GM18951 (cell line): ENCODE data around the gene ZFP36L2.

Experiments
- POLR2A ChIP-seq: IDR thresholded peaks from 4 replicates; pipeline ENCODE4 v1.6.1; 2011; ENCODE audit warnings: mild to moderate bottlenecking; ENCODE audit not compliant: insufficient read length, insufficient read depth; ENCODE audit errors: extremely low read depth
- in situ Hi-C: fragments of 300-500 bp; cut with MboI; formaldehyde crosslinking; loops from one replicate; pipeline ENCODE4 v1.12.0; 2022; ENCODE audit warnings: low sequenced_read_pairs, mixed read lengths, inconsistent platforms; ENCODE audit not compliant: unreplicated experiment

The ZFP36L2 gene

GRCh38 chr2:43188561-43189386 is 37.6 kb downstream of the ZFP36L2 start:
- no peak for TF ChIP-seq POLR2A
- in situ Hi-C loops, result no loop called here

GRCh38 chr2:43186679-43187374 is 39.6 kb downstream of the ZFP36L2 start:
- in situ Hi-C loops, result no loop called here
- TF ChIP-seq POLR2A, result no peak

- in situ Hi-C loops, result no loop called here
- TF ChIP-seq POLR2A, result no peak
Observed at GRCh38 chr2:43186321-43186678, 40.1 kb downstream of the ZFP36L2 start.

- no peak for TF ChIP-seq POLR2A
- in situ Hi-C loops, result no loop called here
Observed at GRCh38 chr2:43185146-43185545, 41.3 kb downstream of the ZFP36L2 start.

GRCh38 chr2:43184339-43184895 is 42.0 kb downstream of the ZFP36L2 start:
- in situ Hi-C loops, result no loop called here
- TF ChIP-seq POLR2A, result no peak

GRCh38 chr2:43183743-43184142 is 42.7 kb downstream of the ZFP36L2 start:
- in situ Hi-C loops, result no loop called here

GRCh38 chr2:43180897-43181296 is 45.5 kb downstream of the ZFP36L2 start:
- in situ Hi-C loops, result no loop called here
- no peak for TF ChIP-seq POLR2A

More at GRCh38 chr2:43183743-43184142, 42.7 kb downstream of the ZFP36L2 start:
- no peak for TF ChIP-seq POLR2A

GRCh38 chr2:43179942-43180341 is 46.5 kb downstream of the ZFP36L2 start:
- no peak for TF ChIP-seq POLR2A
- in situ Hi-C loops, result no loop called here

- in situ Hi-C loops, result no loop called here
- TF ChIP-seq POLR2A, result no peak
Observed at GRCh38 chr2:43178602-43179542, 47.5 kb downstream of the ZFP36L2 start.

GRCh38 chr2:43178055-43178598 is 48.3 kb downstream of the ZFP36L2 start:
- TF ChIP-seq POLR2A, result no peak
- in situ Hi-C loops, result no loop called here

GRCh38 chr2:43176449-43176848 is 50.0 kb downstream of the ZFP36L2 start:
- in situ Hi-C loops, result no loop called here
- TF ChIP-seq POLR2A, result no peak

- TF ChIP-seq POLR2A, result no peak
- in situ Hi-C loops, result no loop called here
Observed at GRCh38 chr2:43175876-43176275, 50.5 kb downstream of the ZFP36L2 start.
